MM.1S (cell line): ENCODE measurements around the gene HSPB2.

Source experiments
- CTCF ChIP-seq: fragments of 300-600 bp; sonication (generic); IDR thresholded peaks from 2 replicates; pipeline ENCODE4 v1.5.1; 2016; ENCODE audit warnings: antibody characterized with exemption, low read length, mixed read lengths
- EZH2 ChIP-seq: fragments of 300-600 bp; sonication (generic); optimal IDR thresholded peaks from 2 replicates; pipeline ENCODE3; 2017; ENCODE audit warnings: low read depth, mild to moderate bottlenecking, antibody characterized with exemption, low read length, mixed read lengths
- EZH2phosphoT487 ChIP-seq: fragments of 300-600 bp; sonication (generic); IDR thresholded peaks from 2 replicates; pipeline ENCODE4 v1.6.1; 2018; ENCODE audit warnings: antibody characterized with exemption, low read length

GRCh38 chr11:111870113-111870512 is 42.4 kb upstream of the HSPB2 start:
- TF ChIP-seq CTCF, result no peak
- TF ChIP-seq EZH2, result no peak
- TF ChIP-seq EZH2phosphoT487, result no peak
